NCI-H146 (cell line): ENCODE results near the gene LHX4.

Experiments
- DNase-seq: peaks from one replicate; lab custom pipeline; 2025; lab: John Stamatoyannopoulos, UW

The LHX4 gene

DNA sequence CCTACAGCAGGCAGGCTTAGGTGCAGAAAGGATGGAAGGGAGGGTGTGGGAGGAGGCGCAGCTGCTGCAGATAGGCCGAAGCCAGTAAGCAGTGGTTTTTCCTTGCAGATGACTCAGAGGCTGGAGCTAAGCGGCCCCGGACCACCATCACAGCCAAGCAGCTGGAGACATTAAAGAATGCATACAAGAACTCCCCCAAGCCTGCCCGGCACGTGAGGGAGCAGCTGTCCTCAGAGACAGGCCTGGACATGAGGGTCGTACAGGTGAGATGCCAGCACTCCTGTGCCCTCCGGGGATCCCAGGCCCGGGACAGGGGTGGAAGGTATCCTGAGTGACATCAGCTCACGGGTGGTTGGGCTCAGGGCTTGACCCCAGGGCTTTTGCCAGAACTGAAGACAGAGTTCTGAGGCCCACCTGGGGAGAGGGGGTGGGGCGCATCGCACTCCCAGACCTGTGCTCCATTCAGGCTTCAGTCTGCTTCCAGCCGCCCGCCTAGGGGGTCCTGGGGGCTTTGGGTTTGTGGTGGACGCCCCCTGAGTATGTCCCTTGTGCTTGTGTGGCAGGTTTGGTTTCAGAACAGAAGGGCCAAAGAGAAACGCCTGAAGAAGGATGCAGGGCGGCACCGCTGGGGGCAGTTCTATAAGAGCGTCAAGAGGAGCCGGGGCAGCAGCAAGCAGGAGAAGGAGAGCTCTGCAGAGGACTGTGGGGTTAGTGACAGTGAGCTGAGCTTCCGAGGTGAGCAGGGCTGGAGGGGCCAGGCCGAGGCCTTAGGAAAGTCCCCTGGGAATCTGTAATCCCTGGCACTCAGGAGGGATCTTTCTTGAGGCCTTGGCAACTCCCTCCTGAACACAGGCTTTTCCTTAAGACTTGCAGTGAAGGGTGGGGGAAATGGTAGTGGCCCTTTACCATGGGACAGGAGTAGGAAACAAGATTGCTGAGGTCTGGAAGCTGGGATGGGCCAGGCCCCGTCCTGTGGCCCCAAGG lies 41.5 kb downstream of the LHX4 start:
- no peak for DNase-seq

- DNase-seq, result no peak
Observed at GRCh38 chr1:180272395-180272794, 42.3 kb downstream of the LHX4 start.

- no peak for DNase-seq
Observed at GRCh38 chr1:180273066-180273465, 43.0 kb downstream of the LHX4 start.

GRCh38 chr1:180274221-180274620 lies 44.2 kb downstream of the LHX4 start:
- no peak for DNase-seq

DNA sequence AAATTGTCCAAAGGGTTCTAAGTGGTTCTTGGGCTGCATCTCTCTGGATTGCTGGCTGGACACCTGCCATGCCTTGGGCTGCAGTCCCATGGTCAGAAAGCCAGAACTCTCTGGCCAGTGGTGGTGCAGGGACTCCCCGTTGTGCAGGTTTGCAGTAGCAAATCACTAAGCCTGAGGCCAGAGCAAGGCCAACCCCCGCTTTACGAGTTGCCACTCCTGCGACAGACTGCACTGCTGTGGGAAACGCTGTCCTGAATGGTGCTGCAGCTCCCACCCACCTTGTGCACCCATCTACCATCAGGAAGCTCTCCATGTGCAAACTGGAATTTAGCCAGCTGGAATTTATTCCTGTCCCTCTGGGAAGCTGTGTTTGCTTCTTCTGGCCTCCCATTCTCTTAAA lies 45.7 kb downstream of the LHX4 start:
- no peak for DNase-seq

DNA sequence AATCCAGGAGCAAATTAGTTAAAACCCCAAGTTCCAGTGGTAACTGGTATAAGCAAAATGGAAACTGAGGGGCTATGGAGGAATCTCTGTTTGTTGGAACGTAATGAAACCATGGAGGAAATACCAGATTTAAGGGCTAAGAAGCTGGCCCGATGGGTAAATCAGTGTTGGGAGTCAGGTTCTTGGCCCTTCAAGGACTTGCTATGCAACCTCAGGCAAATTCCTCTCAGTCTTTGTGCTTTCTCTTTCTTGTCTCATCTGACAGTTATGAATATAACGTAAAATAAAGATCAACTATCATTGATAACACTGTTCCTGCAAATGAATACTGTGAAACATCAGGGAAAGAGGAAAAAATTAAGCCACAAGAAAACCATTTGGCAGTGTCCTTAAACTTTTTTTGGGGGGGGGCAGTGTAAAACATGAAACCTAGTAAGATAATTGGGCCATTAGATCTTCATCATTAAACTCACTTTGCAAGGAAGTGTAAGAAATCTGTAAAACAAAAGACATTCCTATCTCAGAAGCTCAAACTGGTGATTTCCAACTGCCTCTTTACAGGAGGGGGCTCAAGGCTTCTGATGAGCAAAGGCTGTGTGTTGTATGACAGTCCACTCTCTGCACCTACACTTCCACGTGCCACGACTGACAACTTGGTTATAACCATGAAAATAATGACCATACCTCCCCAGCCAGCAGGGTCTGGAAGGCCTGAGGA lies 47.6 kb downstream of the LHX4 start:
- DNase-seq, result no peak

DNA sequence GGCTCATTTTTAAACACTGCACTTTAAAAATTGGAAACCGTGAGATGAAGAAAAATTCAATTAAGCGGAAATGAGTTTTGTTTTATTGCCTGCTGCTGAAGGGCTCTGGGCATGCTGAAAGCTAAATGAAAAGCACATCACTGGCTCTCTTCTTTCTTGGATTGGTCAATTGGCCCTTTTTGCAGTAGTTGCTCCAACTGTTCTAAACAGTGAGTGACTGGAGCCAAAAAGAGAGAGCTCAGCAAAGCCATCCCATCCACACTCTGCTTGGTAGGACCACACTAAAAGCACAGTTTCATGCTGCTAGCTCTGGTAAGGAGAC lies 48.1 kb downstream of the LHX4 start:
- no peak for DNase-seq

- no peak for DNase-seq
Observed at GRCh38 chr1:180278596-180279395, 48.7 kb downstream of the LHX4 start.

- no peak for DNase-seq
Observed at GRCh38 chr1:180279651-180280050, 49.6 kb downstream of the LHX4 start.

DNA sequence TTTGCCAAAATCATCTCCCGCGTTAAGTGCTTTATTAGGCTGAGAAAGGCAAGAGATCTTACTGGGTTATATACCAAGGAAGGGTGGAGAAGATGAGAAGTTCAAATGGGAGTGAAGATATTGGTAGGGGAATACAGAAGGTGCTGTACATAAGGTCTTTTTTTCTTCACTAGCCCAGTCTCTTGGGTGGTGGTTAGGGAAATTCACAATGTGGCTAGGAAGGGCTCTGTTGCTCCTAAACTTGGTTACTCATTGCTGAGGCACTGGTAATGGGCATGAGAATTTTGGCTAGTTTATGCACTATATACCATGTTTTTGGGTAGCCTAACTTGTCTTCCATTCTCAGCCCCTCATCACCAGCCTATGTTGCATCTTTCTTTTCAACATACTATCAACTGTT lies 50.6 kb downstream of the LHX4 start:
- DNase-seq, result no peak

GRCh38 chr1:180281490-180281889 lies 51.4 kb downstream of the LHX4 start:
- no peak for DNase-seq

- no peak for DNase-seq
Observed at GRCh38 chr1:180282401-180283044, 52.5 kb downstream of the LHX4 start.

- DNase-seq, result no peak
Observed at GRCh38 chr1:180283098-180283497, 53.0 kb downstream of the LHX4 start.

DNA sequence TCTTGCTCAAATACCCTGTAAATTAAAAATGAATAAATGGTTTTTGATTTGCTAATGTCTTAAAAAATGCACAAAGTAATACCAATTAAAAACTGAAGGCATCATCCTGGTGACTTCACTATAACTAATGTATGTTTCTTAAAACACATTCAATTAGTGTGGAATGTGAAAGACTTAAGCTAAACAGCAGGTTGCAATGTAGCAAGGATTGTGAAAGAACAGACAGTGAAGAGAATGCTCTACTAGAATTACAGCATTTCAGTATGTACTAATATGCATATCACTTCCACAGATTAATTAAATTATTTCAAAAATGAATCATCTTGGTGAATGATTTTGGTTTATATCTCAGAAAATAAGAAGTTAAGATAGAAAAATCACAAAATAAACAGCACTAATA lies 56.4 kb downstream of the LHX4 start:
- DNase-seq, result no peak

DNA sequence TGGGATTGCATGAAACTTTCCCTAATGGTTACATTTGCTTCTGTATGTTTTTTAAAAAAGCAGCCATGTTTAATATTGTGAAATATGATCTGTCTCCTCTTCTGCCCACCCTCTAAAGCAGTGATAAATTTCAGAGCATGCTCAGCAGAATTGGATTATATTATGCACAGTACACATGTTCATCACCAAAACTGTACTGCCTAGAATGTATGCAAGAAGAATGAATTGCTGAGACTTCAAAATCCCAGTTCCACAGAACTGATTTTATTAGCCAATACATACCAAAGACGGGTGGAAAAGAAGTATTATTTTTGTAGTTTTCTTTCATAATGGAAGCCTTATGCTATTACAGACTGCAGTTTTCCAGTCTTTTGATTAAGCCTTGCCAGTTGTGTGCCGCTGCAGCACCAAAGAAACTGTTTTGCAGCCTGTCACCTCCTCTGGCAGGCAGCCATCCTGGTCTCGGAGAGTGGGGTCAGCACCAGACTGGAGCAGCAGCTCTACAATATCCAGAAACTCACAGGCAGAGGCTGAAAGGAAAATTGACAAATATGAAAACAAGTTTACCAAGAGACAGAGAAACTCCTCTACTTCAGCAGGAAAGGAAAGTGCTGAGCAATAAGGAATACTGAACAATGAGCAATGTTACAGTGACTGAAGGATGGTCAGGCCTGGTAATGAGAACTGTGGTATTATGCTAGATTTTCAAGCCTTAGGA lies 58.1 kb downstream of the LHX4 start:
- DNase-seq, result no peak

DNA sequence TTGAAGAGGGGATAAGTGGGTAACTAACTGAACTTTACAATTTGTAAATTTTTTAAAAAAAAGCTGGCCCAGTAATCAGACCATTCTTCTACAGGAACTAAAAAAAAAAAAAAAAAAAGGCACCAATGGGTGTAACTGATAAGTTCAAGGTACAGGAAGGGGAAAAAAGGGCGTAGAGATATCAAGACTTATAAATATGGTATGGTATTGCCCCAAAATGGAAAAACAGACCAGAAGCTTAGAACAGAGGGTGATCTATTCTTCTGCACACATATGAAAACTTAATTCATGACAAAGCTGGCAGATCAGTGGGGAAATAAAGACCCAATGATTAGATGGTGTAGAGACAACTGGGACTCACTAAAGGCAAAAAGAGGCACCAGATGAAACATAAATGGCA lies 58.9 kb downstream of the LHX4 start:
- no peak for DNase-seq

- no peak for DNase-seq
Observed at GRCh38 chr1:180290265-180291001, 60.4 kb downstream of the LHX4 start.

DNA sequence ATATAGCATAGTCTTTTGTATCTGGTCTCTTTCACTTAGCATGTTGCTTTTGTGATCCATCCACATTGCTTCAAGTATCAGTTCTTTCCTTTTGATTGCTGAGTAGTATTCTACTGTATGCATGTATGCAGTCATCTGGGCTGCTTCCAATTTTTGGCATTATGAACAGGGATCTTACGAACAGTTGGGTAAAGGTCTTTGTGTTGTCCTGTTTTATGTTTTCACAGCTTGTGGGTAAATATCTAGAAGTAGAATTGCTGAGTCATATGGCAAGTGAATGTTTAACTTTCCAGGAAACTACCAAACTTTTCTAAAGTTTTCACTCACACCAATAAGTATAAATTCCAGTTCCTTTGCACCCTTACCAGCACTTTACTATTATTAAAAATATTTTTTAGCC lies 60.9 kb downstream of the LHX4 start:
- no peak for DNase-seq

- no peak for DNase-seq
Observed at GRCh38 chr1:180294711-180295110, 64.6 kb downstream of the LHX4 start.

- no peak for DNase-seq
Observed at GRCh38 chr1:180295999-180296398, 65.9 kb downstream of the LHX4 start.
